ENCODE data around the gene EPB41L4A. TPM values are rescaled to one million over a fixed set of nuclear protein-coding genes. Genes with fewer than 3 reads are reported as not detected.

The EPB41L4A gene
- total RNA-seq, 2 donors from 2014 or later, result 9.7 to 12.2 TPM

DNA sequence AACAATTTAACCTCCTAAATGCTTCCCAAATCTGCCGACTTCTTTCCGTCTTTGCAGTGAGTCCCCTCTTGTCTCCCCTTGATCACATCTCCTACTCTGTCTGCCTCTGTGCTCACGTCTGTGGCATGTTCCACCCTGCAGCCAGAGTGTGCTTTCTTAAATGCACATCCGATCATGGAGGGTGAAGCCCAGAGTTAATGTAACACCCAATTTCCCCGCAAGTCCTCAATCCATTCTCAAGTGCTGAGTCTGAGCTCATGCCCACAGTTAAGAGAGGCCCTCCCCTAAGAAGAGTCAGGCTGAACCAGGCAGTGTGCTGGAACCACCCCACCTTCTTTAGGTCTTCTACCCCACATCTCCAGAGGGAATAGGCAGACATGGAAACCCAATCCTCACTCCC, 164.8 kb downstream of the EPB41L4A start:
- peaks cover 0 to 7% of the 10 kb centered on the region in 2 donors for H3K4me1 ChIP-seq (ENCODE audit: control insufficient read depth in 1 of 2, low read depth in 2 of 2)
- no peak overlapping the region for H3K4me3 ChIP-seq
- DNase-seq (ENCODE audit: low spot score), result no peak
- TF ChIP-seq, protein P1, sequence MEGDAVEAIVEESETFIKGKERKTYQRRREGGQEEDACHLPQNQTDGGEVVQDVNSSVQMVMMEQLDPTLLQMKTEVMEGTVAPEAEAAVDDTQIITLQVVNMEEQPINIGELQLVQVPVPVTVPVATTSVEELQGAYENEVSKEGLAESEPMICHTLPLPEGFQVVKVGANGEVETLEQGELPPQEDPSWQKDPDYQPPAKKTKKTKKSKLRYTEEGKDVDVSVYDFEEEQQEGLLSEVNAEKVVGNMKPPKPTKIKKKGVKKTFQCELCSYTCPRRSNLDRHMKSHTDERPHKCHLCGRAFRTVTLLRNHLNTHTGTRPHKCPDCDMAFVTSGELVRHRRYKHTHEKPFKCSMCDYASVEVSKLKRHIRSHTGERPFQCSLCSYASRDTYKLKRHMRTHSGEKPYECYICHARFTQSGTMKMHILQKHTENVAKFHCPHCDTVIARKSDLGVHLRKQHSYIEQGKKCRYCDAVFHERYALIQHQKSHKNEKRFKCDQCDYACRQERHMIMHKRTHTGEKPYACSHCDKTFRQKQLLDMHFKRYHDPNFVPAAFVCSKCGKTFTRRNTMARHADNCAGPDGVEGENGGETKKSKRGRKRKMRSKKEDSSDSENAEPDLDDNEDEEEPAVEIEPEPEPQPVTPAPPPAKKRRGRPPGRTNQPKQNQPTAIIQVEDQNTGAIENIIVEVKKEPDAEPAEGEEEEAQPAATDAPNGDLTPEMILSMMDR (IDR thresholded peaks at IDR 0.05), result no peak
- H3K9me3 ChIP-seq, result no peaks in the 10 kb centered on the region
- peak overlapping the region; percentile 21 to 56 for H3K27ac ChIP-seq
- no peaks in the 10 kb centered on the region for H3K36me3 ChIP-seq
- H3K27me3 ChIP-seq (replicated peaks; ENCODE audit: insufficient read depth), result no peaks in the 10 kb centered on the region
- peak; percentile 17 for ATAC-seq (ENCODE audit: insufficient number of reproducible peaks, low FRiP score, low read depth)

DNA sequence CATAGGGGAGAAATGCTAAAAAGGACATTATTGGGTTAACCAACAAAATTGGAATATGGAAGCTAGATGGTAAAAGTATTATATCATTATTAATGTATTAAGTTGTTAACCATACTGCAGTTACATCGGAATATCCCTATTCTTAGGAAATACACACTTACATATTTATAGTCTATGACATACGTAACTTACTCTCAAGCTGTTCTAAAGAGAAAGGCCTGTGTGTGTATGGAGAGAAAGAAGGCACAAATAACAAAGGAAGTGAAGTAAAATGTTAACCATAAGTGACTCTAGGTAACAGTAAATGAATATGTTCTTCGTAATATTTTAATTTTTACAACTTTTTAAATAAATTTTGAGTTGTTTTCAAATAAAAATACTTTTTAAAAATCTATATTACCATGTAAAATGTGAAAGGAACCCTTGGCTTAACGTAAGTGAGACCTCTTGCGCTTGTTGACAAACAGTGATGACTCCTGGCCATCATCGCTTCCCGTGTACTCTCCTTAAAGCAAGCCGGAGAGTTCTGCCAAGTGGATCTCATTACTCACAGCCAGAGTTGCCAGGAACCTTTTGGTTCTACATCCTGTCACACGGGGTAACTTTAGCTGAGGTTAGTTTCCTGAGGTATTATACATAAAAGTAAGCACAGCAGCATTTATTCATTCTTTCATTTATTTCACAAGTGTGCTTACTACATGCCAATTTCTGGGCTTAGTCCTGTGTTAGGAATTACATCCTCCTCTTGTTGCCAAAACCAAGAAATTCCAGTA, 165.4 kb downstream of the EPB41L4A start:
- Histone ChIP-seq H3K27ac (peak overlapping the region; percentile 21 to 56), H3K27me3 (replicated peaks; ENCODE audit: insufficient read depth) (no peaks in the 10 kb centered on the region), H3K4me1 (ENCODE audit: control insufficient read depth in 1 of 2, low read depth in 2 of 2) (peaks cover 0 to 7% of the 10 kb centered on the region in 2 donors), H3K9me3 (no peaks in the 10 kb centered on the region), H3K4me3 (no peak overlapping the region), H3K36me3 (no peaks in the 10 kb centered on the region)
- peak; percentile 9 for DNase-seq (ENCODE audit: low spot score)
- ATAC-seq (ENCODE audit: insufficient number of reproducible peaks, low FRiP score, low read depth), result peak; percentile 82
- TF ChIP-seq, protein P1 (IDR thresholded peaks at IDR 0.05), result no peak

DNA sequence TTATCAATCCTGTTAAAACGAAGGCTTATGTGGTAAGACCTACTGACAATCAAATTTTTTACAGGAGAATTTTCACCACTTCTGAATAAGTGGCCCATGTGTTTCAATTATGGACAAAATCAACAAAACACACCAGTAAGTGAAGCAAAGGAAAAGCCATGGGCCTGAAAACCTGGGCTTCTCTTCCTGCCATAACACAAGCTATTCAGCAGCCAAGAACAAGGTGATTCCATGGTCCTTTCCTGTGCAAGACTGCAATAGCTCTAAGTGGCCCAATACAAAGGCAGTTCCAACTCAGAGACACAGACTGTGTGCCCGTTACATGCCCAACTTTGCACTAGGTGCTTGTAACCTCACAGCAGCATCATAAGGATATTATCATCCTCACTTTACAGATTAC, 168.5 kb downstream of the EPB41L4A start:
- no peaks in the 10 kb centered on the region for H3K27me3 ChIP-seq (replicated peaks; ENCODE audit: insufficient read depth)
- no peaks in the 10 kb centered on the region for H3K36me3 ChIP-seq
- H3K4me1 ChIP-seq (ENCODE audit: control insufficient read depth in 1 of 2, low read depth in 2 of 2), result peaks cover 0 to 7% of the 10 kb centered on the region in 2 donors
- no peaks in the 10 kb centered on the region for H3K9me3 ChIP-seq
- TF ChIP-seq, protein P1 (IDR thresholded peaks at IDR 0.05), result no peak
- no peak for DNase-seq (ENCODE audit: low spot score)
- H3K4me3 ChIP-seq, result no peak overlapping the region
- ATAC-seq (ENCODE audit: insufficient number of reproducible peaks, low FRiP score, low read depth), result no peak
- H3K27ac ChIP-seq, result no peak overlapping the region

DNA sequence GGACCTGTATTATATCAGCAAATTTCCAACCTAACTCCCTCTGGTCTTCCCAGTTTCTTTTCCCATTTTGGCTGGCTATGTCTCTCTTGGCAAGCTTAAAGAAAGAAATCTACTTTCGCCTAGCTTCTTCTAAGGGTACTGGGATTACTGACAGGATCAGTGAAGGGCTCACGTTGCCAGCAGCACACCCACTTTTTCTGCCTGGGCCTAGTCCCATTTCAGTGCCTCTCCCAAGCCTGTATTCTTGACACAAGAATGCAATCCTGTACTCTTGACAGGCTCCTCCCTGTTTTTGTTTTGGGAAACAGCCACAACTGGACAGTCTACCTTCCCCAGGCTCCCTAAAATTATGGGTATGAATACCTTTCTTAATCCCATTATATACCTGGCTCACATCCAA, 170.5 kb downstream of the EPB41L4A start:
- H3K36me3 ChIP-seq, result no peaks in the 10 kb centered on the region
- H3K27me3 ChIP-seq (replicated peaks; ENCODE audit: insufficient read depth), result no peaks in the 10 kb centered on the region
- H3K4me3 ChIP-seq, result no peak overlapping the region
- no peaks in the 10 kb centered on the region for H3K4me1 ChIP-seq (ENCODE audit: control insufficient read depth in 1 of 2, low read depth in 2 of 2)
- H3K27ac ChIP-seq, result no peak overlapping the region
- TF ChIP-seq, protein P1 (IDR thresholded peaks at IDR 0.05), result no peak
- H3K9me3 ChIP-seq, result no peaks in the 10 kb centered on the region
- ATAC-seq (ENCODE audit: insufficient number of reproducible peaks, low FRiP score, low read depth), result no peak
- no peak for DNase-seq (ENCODE audit: low spot score)

DNA sequence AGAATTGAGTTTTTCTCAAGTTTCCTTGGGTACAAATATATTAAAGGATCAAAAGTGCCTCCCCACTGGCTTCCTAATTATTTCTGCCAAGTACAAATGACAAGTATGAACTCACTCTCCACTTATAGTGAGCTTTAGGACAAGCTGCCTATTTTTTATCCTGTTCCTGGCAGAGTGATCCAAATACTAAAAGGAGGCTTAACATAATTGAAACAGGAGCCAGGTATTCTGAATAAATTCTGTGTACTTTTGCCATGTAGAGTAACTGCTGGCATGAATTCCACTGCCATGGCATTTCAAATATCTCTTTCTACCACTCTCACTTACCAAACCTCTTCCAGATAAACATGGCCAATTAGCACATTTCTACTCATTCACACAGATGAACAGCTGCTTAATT, 171.1 kb downstream of the EPB41L4A start:
- no peaks in the 10 kb centered on the region for H3K9me3 ChIP-seq
- no peak for ATAC-seq (ENCODE audit: insufficient number of reproducible peaks, low FRiP score, low read depth)
- TF ChIP-seq, protein P1 (IDR thresholded peaks at IDR 0.05), result no peak
- no peak for DNase-seq (ENCODE audit: low spot score)
- H3K4me1 ChIP-seq (ENCODE audit: control insufficient read depth in 1 of 2, low read depth in 2 of 2), result no peaks in the 10 kb centered on the region
- H3K27ac ChIP-seq, result no peak overlapping the region
- no peak overlapping the region for H3K4me3 ChIP-seq
- H3K36me3 ChIP-seq, result no peaks in the 10 kb centered on the region
- H3K27me3 ChIP-seq (replicated peaks; ENCODE audit: insufficient read depth), result no peaks in the 10 kb centered on the region

Data from thoracic aorta (tissue), 2 donors.